DMS114 treated with DMSO at 0.1 percent for 48 hours (cell line): Measurements from ENCODE around the gene GPAM.
"Not testable (repeated sequence)": the region's sequence is repeated elsewhere in the genome, so short reads cannot be mapped to it uniquely, and the experiment has no call there.

ENCODE experiments used
- DNase-seq: peaks from one replicate; lab custom pipeline; 2025; ENCODE audit not compliant: unreplicated experiment; lab: John Stamatoyannopoulos, UW

The GPAM gene

DNA sequence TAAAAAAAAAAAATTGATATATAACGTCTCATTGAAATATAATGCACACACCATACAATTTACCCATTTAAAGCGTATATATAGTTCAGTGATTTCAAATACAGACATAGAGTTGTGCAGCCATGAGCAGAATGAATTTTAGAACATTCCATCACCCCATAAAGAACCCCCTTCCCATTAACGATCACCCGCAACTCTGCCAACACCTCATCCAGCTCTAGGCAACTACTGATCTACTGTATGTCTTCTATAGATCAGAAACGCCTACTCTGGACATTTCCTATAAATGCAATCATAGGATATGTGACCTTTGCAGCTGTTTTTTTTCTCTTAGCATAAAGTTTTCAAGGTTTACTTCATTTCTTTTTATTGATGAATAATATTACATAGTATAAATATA lies 33.4 kb upstream of the GPAM start:
- DNase-seq: no peak

DNA sequence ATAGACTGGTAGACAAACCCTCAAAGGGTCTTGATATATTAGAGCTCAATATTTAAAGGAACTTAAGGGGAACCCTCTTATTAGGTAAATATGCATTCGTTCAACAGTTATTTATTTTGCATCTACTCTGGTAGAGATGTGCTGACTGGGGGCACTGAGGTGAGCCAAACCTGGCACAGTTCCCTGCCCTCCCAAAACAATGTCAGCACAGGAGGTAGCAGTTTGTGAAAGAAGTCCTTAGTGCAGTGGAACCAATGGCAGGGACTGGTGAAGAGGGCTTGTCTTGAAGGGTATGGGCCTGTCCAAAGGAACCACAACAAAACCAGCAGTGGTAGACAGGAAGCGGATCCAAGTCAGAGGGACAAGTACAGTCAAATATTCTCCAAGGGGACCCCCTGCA lies 32.6 kb upstream of the GPAM start:
- DNase-seq: no peak

DNA sequence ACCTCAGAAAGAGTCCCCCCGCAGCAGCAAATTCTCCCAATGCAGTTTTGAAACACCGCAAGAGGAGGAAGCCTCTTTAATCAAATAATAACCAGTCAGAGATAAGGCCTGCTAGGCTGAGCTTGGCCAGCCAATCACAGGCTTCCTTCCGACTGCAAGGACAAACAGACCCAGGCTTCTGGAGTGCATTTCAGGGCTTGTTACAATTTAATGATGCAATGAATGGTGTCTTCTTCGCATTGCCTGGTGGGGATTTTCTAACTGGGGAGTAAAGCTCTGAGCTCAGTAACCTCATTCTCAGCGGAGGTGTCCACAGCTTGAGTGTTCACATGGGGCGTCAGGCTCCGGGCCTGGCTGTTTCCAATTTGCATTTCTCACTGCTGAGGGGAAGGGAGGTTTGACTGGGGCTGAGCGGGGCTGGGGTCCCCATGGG lies 31.8 kb upstream of the GPAM start:
- no peak for DNase-seq

DNA sequence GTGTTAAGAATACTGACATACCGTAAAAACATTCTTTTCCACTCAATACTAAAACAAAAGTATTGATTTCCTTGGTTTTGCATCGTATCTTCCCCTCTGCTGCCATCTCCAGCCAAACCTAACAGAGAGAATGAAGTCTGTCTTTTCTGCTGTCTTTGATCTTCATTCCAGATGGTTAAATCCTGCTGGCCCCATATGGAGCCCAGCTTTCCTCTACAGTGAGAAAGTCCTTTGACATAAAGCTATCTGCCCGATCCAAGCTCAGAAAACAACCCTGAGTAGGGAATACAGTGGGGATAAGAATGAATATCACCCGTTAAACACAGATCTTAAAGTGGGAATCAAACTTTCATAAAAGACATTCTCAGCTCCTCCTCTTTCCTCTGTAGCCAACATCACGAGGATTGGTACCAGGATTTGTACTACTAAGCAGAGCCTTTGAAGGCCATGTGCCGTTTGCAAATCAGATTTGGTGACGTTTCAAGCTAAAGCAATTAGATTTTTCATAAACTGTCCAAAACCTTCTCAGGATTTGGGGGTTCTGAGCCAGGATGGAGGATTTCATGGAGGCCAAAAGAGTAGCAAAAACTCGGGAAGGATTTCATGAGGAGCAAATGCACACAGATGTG lies 30.8 kb upstream of the GPAM start:
- no peak for DNase-seq

DNA sequence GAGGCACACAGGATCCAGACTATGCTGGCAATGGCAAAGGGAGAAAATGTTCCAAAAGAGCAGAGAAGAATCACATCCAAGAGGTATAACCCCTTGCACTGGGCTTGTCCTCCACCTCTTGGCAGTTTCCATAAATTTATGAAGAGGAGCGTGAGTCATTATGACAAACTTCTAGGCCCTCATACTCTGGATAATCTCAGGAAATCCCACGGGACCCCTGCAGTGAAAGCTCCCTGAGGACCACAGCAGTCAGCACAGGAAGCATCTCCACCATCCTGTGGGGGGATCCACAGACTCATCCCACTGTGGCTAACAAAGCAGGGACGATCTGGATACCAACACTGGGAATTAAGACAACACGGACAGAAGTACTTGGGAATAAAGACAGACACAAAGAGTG lies 30.3 kb upstream of the GPAM start:
- no peak for DNase-seq

DNA sequence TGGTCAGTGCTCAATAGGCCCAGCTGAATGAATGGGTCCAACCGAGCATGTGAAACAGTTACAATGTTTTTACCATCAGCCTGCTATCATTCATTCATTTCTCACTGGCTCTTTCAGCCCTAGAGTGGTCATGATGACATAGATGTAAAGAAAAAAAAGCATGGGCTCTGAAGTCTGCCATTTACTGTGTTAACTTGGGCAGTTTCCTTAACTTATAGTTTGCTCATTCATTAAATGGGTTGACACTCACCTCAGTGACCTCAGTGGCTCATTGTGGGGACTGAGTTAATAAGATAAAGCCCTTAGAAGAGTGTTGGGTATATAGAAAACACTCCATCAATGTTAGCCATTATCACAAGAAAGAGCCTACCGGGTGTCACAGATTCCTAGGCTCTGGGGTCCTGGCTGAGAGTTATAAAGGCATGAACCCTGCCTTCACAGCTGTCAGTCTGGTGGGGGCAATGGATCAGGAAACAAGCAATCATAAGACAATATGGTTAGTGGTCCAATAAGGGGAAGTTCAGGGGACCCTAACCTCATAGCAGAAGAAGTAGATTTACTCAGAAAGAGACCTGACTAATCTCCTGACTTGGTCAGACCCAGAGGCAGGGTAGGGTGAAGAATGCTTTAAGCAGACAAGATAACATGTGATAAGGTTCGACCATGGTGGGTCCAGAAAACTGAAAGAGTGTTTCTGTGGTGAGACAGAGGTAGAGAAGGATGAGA lies 29.7 kb upstream of the GPAM start:
- DNase-seq: no peak

DNA sequence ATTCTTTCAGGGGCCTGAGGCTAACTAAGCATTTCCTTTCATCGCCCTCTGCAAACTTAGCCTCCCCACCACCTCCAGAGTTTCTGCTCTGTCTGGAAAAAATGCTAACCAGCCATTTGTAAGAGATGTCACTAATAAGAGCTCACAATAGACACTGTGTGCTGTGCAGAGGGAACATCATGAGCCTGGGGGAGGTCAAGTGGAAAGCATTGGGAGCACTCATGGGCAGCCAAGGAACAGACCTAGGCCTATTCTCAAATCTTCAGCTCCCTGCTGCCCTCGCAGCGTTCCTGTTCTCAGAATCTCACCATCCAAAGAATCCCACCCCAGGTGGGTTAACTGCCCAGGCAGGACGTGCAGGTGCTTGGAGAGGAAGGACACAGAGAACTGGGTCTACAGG lies 27.1 kb upstream of the GPAM start:
- no peak for DNase-seq

DNA sequence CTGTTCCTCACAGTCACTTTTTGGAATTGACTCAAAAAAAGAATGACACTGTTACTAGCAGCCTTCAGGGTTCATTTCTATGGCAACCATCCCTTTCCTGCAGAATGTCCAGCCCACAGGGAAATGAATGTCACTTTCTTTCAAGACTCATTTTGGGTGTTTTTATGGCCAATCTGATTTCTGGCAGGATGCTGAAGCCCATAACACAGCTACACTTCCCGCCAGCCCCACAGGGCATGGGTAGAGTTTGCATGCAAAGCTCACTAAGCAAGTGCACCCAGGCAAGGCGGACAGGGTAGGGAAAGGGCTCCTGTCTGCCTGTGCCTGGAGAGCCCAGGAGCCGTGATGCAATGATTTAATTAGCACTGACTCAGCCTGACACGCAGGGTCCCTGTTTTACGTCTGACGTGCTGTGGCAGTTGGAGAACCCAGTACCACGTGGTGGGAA lies 26.1 kb upstream of the GPAM start:
- no peak for DNase-seq

DNA sequence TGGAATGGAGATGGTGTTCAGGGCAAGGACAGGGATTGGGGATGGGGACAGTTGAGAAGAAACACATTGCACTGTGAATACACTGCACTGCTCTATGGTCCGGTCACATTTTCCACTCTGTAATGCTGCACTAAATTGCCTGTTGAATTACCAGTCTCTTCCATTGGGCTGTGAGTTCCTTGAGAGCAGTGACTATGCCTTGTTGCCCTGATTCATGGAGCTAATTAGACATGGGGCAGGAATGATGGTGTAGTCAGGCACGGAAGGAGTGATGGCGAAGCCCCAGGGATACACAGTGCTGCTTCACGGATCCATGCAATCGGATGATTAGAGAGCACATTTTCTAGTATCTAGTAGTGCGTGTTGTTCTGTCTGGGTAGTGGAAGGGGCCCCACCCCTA lies 25.4 kb upstream of the GPAM start:
- DNase-seq: no peak

DNA sequence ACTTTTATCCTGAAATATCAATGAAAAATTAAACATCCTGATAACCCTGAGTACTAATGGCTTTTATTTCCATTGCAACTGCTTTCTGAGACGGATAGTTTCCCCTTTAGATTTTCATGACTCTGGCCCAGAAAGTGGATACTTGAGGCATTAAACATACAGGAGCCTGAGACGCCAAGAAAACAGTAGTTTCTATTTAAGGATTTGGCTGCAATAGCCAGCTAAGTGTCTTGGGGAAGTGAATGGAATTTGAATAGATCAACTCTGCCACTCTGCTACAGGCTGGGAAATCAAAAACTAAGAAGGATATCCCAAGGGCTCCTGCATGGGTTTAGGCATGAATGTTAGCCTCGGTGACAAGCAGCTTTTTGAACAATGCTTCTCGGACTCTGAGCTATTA lies 24.7 kb upstream of the GPAM start:
- no peak for DNase-seq

DNA sequence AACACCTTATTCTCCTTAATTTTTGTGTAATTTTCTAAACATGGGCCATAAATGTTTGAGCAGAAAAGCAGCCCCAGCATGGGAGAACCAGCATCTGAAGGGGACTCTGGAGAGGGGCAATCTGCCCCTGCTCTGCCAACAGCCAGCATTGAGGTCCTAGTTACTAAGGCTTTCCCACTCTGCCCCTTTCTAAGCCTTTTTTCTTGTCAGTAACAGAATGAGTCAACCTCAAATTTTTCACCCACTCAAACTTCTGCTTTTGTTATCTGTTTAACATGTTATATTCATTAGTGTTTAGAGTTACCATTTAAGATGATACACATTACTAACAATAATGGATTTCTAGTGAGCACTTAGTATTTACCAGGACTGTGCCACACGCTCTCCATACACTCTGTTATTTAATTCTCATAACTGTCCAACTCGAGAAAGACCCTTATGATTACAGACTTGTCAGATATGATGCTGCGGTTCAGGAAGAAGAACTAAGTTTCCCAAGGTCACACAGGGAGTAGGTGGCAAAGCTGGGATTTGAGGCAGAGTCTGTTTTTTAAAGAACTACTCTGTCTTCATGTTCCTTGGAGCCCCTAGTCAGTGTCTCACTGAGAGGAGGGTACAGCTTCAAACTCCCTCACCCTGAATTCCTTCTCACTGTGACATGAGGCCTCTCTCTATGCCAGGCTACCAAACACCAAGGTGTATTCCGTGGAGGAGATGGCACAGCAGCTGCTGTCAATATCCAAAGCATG lies 19.9 kb upstream of the GPAM start:
- DNase-seq: no peak

DNA sequence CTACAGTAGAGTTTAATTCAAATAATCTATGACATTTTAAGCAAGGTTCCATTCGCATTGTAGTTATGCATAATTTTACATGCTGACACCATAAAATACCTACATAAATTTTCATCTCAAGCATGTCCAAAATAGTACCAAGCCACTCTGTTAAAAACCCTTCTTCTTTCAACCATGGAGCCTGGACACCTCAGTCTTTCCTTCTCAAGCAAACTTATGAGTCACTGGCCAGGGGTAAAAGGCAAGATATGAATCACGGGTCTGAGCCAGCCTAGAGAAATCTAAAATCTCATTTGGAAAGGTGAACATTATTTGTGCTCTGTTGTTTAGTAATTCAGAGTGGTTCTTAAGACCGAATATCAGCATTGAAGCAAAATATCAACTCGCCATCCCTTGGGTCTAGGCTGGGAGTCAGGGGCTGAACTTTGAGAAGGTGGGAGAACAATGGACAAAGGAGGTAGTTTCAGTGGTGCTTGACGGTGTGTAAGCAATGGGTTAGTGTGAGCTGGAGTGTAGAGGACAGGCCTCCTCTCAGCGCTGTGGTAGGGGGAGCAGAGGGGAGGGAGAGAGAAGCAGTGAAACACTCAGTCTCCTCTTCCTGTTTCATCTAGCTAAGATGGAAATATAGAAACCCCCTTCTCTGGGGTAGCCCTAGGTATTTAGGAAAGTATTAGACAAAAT lies 19.1 kb upstream of the GPAM start:
- DNase-seq: no peak

DNA sequence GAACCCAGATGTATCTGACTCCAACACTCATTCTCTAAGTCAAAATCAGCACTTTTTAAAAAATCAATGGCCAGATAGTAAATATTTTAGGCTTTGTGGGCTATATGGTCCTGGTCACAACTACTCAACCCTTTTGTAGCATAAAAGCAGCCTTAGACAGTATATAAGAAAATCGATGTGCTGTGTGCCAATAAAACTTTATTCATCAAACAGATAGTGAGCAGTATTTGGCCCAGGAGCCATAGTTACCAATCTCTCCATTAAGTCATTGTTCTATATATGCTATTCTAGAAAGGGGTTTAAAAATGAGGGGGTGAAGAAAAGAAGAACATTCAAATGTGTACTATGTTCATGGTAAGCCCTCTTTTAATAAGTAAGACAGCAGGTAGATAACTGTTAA lies 18.5 kb upstream of the GPAM start:
- DNase-seq: no peak

DNA sequence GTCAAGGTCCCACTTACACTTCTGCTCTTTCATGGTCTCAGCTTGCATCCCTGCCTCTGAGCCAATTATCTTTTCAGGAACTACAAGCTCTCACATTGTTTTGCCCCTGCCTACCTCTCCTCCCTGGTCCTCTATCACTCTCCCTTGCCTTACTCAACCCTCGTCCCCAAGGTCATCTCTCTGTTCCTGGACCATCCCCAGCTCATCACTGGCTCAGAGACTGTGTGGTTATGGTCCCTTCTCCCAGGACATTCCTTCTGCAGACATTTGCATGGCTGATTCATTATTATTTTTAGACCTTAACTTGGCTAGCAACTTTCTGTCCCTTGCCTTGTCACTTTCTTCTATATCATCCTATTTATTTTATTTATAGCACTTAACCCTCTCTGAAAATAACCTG lies 17.8 kb upstream of the GPAM start:
- no peak for DNase-seq

DNA sequence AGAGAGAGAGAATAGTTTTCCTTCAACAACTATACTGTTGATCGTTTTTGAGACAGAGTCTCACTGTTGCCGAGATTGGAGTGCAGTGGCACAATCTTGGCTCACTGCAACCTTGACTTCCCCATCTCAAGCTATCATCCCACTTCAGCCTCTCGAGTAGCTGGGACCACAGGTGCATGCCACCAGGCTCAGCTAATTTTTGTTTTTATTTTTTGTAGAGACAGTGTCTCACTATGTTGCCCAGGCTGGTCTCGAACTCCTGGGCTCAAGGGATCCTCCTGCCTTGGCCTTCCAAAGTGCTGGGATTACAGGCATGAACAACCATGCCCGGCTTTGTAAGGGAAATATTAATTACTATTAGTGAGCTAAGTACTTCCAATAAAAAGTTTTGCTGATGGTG lies 16.7 kb upstream of the GPAM start:
- not testable (repeated sequence) for DNase-seq

DNA sequence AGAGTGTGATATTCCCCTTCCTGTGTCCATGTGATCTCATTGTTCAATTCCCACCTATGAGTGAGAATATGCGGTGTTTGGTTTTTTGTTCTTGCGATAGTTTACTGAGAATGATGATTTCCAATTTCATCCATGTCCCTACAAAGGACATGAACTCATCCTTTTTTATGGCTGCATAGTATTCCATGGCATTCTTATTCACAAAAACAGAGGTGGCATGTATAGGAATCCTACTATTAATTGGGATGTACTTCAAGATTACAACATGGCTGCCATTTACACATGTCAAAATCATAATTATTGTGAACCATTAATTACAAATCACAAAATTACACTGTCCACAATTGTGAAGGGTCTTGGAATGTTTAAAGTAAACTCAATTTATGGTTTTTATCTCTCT lies 14.1 kb upstream of the GPAM start:
- not testable (repeated sequence) for DNase-seq

DNA sequence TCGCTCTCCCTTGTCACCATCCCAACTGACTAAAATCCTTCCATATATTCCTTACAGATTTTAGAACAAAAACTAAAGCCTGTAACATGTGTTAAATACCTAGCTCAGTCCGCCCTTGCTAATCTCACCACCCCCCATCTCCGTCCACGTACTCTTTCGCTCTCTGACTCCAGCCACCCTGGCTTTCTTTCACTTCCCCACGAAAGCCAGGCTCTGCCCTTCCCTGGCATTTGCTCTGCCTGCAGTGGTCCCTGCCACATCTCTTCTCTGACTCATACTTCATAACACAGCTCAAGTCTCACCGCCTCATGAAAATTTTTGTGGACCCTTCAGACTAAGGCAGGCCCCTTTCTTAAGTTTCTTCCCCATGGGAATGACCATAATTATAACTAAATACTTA lies 11.7 kb upstream of the GPAM start:
- no peak for DNase-seq

DNA sequence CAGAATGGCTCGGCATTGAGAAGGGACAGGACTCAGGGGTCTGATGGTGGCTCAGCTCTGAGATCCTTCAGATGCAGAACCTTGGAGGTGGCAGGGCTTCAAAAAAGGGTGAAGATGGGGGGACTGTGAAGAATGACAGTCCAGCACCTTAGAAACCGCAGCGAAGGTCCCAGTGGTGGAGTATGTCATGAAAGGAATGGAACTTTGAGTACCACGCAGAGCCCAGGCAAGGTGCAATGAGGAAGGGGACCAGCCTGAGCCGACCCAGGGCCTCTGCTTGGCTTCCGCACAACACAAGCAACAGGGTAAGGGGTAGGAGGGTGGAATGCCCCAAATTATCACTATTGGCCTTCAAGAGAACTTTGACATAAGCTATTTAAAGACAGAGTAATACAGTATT lies 8.2 kb upstream of the GPAM start:
- DNase-seq: no peak

DNA sequence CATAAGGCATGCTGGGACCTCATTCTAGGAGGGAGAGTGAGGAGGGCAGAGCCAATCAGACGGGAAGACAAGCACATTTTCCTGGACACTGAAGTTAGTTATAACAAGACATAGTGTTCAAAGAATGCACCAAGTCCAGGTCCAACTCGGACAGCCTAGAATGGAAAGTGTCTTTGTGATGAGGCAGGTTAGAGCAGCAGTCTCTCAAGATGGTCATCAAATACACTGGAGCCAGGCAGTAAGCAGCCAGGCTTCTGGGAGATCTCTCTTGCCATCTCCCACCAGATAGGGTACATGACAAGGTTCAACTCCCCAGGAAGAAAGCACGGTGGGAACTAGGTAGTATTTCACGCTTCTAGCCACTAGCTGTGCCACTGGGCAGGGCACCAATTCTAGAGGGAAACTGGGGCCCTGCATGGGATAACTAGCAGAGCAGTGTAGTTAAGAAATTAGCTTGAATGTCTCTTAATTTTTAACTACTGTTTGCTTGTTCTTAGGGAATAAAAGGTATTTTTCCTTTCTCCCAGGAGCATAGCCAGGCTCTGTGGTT lies 7.6 kb upstream of the GPAM start:
- DNase-seq: no peak

DNA sequence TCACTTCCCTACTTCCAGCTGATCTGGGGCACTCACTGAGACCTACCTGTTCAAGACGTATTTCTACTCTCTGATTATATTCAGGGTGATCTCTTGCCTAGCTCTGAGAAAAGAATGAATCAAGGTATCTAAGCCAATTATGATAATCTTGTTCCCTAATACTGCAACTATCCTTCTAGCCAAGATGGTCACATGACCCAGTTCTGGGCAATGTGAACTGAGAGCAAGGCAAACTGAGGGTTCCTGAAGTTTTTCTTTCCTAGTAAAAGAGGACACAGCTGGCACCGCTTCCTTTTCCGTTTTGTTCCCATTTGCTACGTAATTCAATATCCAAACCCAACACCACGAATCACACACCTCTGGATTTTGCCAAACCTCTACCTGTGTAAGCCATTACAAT lies 5.9 kb upstream of the GPAM start:
- DNase-seq: no peak

DNA sequence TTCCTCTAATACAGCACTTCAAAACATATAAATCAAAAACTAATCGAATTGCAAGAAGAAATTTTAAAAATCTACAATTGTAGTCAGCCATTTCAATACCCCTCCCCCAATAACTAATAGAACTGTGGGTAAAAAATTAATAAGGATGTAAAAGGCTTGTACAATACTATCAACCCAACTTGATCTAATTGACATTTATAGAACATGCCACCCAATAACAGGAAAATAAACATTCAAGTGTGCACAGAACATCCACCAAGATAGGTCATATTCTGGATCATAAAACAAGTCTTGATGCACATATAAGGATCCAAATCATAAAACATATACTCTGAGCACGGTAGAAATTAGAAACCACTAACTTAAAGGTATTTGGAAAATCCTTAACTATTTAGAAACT lies 4.0 kb upstream of the GPAM start:
- DNase-seq: no peak
